ENCODE measurements around the gene VAV2.

Gene VAV2

DNA sequence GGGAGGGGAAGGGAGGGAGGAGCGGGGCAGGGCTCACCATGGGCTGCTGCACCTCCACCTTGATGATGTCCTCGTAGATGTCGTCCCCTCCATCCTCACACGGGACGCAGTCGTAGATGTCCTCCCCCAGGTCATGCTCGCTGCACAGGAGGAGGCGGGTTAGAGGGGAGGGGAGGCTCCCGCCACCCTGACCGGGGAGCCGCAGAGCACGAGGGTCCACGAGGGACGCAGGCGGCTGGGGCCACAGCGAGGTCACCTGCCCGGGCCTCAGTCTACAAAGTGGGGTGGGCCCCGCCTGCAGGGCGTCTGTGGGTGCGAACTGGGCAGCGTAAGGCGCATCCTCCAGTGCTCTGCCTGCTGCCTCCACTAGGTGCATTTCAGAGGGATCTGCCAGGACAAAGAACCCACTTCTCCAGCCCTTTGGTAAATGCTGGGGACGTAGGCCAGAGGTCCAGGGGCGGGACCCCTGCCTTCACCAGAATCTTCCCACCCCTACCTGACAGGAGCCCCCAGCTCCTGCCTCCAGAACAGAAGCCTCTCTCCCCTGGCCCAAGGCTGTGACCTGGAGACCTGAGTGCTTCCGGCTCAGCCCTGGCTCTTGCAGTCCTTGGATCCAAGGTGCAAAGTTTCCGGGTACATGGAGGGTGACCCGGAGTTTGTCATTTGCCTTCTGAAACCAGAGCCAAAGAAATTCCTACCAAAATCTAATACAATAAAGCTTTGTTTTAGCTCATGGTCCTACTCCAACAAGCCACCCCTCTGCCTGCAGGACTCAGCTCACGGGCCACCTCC, 179.9 kb downstream of the VAV2 start:
- DNase-seq: no peak

DNA sequence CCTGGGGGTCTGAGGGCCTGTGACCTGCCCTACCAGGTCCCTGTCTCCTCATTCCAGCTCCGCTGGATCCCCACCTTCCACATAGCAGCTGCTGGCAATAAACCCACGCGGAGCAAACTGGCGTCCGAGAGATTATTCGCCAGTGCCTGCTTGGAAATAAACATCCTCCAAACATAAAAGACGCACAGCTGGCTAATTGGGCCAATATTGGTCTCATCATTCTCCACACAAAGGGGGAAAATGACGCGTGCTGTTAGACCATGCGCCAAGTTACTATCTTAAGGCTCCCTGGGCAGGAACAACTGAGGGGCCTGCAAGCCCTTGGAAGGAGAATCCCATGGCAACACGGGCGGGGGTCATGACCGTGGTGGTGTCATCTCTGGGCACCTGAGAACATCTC, 180.7 kb downstream of the VAV2 start:
- DNase-seq: no peak

DNA sequence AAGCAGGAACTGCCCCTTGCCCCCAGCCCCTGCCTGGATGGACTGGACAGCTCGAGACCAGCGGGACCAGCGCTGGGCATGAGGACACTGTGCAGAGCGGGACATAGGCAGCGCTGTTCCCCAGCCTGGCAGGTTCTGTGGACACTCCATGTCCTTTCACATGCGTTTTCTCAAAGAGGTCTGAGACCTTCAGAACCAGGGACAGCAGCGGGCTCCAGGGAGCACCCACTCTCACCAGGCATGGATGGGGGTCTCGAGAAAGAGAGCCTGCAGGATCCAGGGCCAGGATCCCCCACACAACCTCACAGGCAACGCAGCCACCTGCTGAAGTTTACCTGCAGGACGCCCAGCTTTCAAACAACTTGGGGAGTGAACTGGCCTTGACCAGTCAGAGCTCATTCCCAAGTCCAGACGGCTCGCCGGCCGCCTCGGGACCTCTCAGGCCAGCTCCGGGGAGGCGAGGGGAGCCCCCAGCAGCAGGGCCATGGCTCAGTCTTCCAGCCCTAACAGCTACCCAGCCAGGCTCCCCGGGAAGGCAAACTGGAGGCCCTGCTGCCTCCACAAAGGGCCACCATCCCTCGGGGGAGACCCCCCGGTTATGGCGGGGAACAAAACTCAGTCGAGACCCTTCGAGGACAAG, 181.4 kb downstream of the VAV2 start:
- no peak for DNase-seq

DNA sequence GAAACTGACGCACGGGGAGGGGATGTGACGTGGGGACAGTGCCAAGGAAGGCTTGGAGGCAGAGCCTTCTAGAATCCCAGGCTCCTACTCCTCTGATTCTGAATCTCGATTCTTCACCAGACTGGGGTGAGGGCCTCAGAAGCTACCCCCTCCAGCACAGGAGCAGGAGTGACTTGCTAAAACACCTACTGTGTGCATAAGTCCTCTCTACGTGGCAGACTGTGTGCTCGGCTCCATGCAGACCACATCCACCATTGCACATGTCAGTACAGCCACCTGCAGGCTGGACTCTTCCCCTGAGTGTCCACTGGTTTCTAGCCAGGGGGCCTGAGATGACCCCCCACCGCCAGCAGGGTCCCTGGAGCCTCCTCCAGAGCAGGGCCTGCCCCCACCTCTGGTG, 182.8 kb downstream of the VAV2 start:
- no peak for DNase-seq

DNA sequence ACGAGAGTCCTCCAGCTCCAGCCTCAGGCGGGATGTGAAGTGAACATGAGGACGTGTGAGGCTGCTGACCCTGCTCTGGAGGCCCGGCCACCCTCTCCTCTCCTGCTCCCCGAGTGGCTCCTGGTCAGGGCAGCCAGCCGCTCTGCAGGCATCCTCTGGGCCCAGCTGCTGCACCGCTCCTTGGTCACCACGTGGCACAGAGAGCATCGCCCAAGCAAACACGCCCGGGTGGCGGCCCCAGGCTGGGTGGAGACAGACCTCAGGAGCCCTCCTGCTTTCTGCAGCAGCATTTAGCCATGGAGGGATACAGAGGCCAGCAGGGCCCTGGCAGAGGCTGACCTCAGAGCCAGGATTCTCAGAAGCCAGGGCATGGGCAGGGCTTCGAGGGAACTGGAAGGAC, 184.3 kb downstream of the VAV2 start:
- no peak for DNase-seq

DNA sequence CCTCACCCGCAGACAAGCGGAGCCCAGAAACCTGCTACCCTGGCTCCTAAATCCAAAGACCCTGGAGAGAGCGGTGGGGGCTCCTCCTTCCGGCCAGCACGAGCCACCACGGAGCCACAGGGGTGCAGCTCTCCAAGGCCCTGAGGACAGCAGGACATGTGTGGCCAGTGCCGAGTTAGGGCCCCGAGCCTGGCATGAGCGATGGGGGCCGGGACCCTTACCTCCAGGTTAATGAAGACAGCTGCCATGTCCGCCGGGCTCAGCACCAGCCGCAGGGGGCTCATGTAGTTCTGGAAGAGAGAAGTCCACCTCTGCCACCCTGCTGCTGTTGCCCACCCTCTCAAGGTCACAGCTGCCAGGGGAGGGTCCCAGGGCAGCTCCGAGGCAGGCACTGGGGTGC, 185.1 kb downstream of the VAV2 start:
- DNase-seq: no peak

DNA sequence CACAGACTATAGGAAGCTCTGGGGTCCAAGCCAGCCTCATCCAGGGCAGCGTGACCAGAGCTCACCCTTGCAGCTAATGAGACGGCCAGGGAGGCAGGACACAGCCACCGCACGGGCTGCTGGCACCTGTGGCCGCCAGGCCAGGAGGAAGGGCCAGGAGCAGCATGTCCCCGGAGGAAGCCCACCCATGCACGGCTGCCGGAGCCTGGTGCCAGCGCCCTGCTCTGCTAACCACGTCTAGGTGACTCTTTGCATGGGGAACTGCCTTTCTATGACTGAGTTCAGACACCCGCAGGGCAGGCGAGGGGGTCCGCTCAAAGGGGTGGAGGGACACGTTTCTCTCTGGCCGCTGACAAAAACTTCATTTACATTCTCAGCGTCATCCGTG, 185.5 kb downstream of the VAV2 start:
- no peak for DNase-seq

DNA sequence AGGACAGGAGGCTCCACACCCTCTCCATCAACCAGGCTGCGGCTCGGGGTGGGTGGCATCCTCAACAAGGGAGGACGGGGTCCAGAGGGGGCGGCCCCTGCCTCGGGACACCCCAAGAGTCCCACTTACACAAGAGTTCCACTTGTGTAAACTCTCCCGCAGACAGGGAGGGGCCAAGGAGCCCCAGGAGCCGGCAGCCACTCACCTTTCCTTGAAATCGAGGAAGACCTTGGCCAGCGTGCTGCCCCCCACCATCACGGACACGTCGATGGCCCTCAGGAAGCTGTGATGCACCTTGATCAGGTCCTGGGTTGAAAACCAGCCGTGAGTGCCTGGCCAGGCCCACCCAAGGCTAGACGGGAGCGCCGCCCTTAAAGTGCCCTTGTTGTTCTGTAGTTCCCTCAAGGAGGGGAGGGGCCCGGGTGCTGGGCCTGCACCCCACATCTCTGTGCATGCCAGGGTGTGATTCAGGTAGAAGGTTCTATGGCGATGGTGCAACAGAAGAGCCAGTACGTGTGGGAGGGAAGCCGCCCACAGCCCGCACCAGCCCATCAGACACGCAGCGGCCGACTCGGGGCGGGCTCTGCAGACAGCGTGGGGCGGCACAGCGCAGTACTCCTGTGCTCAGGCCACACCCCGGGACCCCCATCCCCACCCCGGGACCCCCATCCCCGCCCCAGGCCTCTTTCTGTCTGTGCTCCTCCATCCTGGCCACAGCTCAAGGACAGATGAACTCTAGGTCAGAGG, 186.1 kb downstream of the VAV2 start:
- DNase-seq: no peak

DNA sequence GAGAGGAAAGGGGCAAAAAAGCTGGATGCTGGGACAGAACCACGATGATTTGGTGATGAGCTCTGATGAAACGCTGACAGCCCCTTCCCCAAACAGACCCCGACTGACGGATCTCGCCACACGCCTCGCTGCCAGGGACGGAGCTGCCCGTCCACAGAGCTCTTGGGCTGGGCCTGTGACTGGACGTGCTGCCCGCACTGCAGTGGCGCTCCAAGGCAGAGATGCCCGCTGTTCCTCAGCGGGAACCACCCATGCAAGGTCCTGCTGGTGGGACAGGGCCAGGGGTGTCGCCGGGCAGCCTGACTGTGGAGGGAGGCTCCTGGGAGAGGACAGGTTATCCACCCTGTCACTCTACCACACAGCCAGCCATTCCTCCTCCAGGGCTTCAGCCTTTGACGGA, 187.9 kb downstream of the VAV2 start:
- DNase-seq: no peak

DNA sequence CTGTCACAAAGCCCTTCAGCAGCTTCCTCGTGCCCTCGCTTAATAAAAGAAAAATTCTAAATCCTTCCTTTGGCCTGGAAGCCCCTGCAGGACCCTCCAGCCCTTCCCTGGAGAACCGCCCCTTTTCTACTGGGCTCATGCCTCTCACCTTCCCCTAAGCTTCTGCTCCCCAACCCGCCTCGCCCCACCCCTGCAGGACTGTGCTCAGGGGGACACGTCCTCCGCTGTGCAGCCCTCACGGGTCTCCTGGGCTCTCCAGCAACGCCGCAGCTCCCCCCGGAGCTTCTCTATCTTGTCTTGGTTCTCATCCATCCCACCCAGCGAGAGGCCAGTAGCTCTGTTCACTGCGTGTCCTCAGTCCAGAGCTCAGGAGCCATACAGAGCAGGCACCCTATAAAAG, 188.4 kb downstream of the VAV2 start:
- DNase-seq: no peak

DNA sequence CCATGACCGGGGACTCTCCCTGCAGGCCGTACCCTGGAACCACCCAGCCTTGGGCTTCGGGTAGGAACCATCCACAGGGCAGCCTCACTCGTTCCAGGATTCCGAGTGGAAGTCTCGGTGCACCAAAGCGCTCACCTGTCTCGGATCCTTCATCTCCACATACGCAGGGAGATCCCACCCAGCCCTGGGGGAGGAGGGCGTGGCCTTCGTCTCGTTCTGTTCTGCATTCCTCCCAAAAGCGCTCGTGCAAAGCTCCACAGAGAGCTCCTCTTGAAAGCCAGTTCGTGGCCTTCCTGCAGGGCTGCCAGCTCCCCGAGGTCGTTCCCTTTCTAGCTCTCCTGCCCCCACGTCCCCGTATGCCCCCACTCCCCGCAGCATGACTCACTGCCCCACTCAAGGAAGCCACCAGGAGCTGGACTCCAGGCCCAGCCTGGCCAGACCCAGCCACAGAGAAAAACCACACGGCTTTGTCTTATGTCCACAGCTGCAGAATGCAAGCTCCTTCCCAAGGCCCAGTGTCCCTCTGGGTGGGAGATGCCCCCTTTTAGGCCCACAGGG, 189.0 kb downstream of the VAV2 start:
- no peak for DNase-seq

DNA sequence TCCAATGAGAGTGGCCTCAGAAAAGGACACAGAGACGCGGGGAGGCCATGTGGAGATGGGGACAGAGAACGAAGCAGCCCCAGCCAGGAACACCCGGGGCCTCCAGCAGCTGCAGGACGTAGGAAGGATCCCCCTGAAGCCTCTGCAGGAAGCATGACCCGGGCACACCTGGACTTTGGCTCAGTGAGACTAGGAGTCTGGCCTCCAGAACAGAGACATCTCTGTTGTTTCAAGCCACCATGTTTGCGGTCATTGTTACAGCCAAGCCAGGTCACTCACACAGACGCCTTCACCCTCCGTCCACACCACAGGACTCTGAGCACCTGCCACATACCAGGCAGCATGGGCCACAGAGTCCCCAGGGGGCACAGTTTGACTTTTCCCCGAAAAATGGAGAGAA, 190.4 kb downstream of the VAV2 start:
- no peak for DNase-seq

DNA sequence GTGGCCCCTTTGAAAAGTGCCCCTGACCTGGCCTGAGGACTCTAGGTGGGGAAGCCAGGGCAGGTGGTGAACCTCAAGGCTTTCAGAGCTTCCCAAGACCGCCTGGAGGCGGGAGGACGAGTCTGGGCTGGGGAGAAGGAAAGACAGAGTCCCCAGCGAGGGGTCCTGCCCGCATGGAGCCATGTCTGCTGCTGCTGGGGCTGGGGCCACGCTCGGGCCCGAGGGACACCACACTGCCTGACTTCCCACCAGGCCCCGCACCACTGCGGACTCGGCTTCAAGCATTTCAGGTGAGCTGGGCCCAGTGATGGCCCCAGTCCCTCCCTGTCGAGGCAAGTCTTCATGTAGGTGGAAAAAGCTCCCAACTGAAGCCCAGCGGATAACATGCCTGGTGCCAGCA, 191.9 kb downstream of the VAV2 start:
- DNase-seq: no peak

DNA sequence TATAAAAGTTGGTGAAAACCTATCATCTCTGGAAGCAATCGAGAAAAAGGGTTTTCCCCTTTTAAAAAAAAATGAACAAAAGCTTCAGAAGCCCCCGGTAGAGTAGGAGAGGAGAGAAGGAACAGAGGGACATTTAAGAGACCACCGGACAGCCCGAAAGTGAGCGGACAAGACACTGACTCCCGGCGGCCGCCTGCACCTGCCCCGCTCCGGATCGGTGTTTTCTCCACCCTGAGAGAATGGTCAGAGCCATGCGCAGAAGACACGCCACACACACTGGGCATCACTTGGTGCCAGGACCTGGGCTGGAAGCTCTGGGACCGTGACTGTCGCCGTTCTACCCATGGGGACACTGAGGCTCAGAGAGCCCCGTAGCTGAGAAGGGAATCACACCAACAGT, 192.4 kb downstream of the VAV2 start:
- DNase-seq: no peak

DNA sequence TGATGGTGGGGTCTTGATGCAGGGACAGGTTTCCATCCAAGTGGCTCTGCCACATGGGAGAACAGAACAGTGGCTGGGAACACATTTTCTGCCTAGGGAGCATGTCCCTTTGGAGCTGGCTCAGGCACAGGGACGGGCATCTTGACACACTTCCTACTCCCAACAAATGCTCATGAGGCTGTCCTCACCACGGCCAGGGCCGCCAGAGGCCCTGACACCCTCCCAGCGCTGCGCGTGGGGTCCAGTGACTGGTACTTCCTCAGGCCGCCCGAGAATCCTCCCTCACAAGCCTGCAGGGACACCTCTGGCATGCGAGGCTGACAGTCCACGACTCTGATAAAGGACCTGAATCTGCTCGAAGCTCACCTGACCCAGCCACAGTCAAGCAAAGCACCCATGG, 193.0 kb downstream of the VAV2 start:
- no peak for DNase-seq

DNA sequence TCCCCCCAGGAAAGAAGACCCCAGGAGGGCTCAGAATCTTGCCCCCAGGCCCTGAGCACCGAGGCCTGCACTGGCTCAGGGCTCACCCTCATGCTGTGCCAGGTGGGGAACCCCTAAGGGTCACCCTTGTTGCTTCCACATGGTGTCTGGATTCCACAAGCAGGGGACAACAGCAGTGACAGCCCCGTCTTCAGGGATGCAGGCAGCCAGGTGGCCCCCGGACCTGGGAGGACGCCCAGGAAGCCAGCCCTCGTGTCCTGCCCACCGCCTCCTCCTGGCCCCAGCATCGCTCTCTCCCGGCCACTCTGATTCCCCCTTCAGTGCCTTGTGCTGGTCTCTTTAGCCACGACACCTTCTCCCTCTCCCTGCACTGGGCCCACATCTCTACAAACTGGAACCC, 194.0 kb downstream of the VAV2 start:
- DNase-seq: no peak

DNA sequence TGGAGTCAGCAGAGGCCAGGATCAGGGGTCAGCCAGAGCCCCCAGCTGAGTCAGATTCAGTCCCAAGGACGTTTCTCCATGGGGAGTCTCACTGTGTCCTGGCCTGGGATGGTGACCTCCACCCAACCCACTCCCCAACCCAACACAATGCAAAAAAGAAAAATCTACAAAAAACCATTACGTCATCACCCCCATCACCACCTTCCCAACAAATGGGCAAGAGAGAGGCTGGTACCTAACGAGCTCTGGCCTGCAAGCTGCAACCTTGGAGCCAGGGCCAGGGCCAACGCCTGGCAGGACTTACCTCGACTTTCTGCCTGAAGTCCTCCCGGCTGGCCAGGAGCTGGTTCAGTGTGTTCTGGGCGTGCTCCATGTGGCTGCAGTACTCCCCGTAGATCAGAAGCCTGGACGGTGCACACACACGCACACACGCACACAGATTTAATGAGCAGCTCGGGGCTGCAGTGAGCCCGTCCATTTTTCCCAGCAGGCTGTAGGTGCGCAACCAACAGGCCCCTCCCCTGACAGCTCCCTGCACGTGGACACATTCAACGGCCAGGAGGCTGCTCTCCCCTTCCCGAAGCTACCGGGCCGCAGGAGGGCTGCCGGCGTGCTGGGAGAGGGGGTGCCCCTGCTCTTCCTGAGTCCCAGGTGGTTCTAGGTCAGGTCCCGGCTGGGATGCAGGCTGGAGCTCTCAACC, 194.6 kb downstream of the VAV2 start:
- DNase-seq: no peak

DNA sequence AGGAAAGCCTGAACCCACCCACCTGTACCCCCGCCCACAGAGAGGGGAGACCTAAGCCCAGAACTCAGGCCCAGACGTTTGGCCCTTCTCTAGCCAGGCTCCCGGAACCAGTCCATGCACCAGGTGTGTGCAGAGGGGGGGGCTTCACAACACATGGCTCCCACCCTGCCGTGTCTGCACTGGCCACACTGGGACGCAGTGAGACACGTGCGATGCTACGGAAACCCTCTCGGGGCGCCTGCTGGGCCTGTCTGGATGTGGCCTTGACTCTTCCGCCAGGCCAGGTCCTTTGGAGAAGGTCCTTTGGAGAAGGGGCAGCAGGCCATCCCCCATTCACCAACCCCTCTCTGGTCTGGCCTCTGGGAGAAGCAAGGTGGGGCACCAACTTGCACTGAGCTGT, 195.6 kb downstream of the VAV2 start:
- no peak for DNase-seq

DNA sequence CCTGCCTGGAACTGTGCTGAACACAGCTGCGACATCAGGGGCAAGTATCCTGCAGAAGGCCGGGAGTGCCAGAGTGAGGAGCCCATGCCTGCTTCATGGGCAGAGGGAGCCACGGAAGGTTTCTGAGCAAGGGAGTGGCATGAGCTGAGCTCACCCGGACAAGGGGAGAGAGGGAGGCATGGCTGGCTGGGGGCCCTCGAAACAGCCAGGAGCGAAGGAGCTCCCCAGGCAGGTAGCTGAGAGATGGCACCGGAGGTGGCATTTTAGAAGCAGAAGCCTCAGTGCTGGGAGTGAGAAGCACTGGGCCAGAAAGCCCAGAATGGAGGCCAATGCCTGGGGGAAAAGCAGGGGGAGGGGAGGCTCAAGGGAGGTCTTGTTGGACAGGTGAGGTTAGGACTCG, 197.1 kb downstream of the VAV2 start:
- peak; percentile 27 for DNase-seq

DNA sequence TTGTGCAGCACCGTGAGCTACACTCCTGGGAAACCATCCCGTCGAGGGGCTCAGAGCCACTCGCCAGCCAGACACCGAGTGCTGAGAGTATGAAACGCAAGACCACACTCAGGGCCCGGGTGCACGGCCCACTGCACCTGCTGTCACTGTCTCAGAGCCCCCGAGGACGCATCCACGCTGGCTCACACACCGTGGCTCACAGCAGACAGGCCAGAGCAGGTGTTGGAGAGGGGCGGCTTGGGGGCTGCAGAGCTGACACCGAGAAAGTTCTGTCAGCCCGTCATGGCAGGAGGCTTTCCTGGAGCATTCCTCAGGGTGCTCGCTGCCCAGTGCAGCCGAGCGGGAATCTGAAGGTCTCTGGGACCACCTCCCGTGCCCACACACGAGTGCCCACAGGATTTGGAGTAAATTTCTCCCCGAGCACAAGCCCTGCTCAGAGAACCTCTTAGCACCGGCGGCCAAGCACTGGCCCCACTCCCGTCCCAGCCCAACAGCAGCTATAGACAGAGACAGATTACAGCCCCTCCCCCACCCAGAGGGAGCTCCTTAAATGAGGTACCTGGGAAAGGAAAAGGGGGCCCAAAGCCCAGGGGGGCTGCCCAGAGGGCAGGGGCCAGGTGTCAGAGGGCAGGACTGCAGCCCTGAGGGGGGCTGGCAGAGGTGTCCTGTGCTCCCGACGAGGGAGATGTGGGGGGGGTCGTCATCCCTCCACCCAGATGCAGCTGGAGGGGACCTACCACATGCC, 197.9 kb downstream of the VAV2 start:
- no peak for DNase-seq

DNA sequence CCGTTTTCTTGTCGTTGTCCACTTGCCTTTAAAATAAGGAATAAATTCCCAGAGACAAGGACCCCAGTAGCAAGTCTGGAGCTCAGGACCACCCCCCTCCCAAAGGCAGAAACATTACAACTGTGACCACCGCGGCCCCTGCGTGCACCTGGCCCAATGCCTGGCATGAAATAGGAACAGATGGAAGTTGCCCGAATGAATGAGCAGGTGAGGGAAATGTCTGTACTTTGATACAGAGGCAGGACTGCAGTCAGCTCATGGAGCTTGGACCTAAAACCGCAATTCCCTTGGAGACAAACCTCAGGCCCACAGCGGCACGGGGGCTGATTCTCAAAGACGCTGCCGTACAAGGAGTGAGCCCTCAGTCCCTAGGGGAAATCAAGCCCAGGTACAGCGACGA, 198.7 kb downstream of the VAV2 start:
- DNase-seq: no peak

DNA sequence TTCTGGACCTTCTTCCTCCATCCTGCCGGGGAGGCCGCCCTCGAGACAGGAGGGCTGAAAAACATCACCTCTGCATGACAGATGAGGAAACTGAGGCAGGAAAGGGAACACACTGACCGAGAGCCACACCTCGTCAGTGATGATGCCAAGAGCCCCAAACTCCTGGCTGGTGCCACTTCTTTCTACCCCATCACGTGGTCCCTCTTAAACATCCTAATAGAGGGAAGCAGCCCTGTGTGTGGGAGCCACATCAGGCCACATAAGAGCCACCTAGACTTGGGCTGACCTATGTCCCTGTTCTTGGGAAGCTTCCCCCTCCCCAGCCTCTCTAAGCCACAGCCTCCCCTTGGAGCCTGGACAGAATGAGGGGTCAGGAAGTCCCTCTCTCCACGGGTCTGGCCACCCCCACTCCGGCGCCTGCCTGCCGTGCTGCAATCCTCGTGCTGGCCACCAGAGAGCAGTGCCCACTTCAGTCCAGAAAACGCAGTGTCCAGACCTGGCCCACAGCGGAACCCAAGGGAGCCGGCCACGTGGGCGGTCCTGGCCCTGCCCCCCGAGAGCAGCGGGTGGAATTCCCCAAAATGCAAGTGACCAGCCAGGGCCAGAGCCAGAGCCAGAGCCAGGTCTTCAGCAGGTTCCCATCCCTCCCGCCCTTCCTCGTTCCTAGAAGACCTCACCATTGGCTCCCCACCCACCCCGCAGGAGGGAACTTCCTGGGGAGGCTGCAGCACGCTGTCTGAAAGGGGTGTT, 199.2 kb downstream of the VAV2 start:
- DNase-seq: peak; percentile 19

Data from NCI-H345 (cell line).